GM12878 (cell line): ENCODE results near the gene FAM117B. TPM values are rescaled to one million over a fixed set of nuclear protein-coding genes. Genes with fewer than 3 reads are reported as not detected.

Experiments
- ATAC-seq: fragments of 200-7000 bp; cut with Tn5 transposase; 3 replicates; pipeline ENCODE4 v1.9.1; 2020; ENCODE audit warnings: mild to moderate bottlenecking, moderate library complexity
- BruUV-seq: library from RNA; stranded (reverse); fragments of 400-500 nt; replicated peaks from 2 replicates; lab custom pipeline; 2021; lab: Mats Ljungman, UMichigan
- CTCF ChIA-PET: fragments of 300-600 bp; sonication (Branson Sonifier 250); formaldehyde crosslinking; extraction: SDS; loops from one replicate; lab custom pipeline; 2021; ENCODE audit warnings: inconsistent platforms; lab: Yijun Ruan, JAX
- POLR2A ChIA-PET: fragments of 350-600 bp; formaldehyde crosslinking; extraction: SDS; loops from one replicate; lab custom pipeline; 2021; ENCODE audit warnings: inconsistent platforms; lab: Charles Lee
- RAD21 ChIA-PET: fragments of 300-600 bp; sonication (Branson Sonifier 250); formaldehyde crosslinking; loops from one replicate; lab custom pipeline; 2023; ENCODE audit warnings: antibody characterized with exemption; ENCODE audit not compliant: unreplicated experiment; lab: Charles Lee
- SMC1A ChIA-PET: fragments of 300-600 bp; sonication (Branson Sonifier 250); formaldehyde crosslinking; loops from one replicate; lab custom pipeline; 2023; ENCODE audit not compliant: unreplicated experiment, uncharacterized antibody; lab: Charles Lee
- DNase-seq: peaks from one replicate; pipeline ENCODE4 v3.0.0-alpha.2; 2011; ENCODE audit warnings: low read depth, low spot score
- FAIRE-seq: peaks from 3 replicates; lab custom pipeline; 2011; peaks lifted over from hg19 to GRCh38; lab: Jason Lieb, UNC
- H2AFZ ChIP-seq: 2 replicates; pipeline ENCODE4 v1.6.0; 2011; ENCODE audit warnings: low read depth, low read length, control low read depth; ENCODE audit not compliant: control insufficient read depth
- H3K27ac ChIP-seq: 2 replicates; pipeline ENCODE4 v1.5.1; 2011; ENCODE audit warnings: control low read depth; ENCODE audit not compliant: control insufficient read depth, insufficient read depth
- H3K27me3 ChIP-seq, 2 experiments: replicated peaks in 1 of 2; 2 replicates each; pipeline versions ENCODE4 v1.6.0 to v1.6.1; 2011; ENCODE audit warnings: low read length in 1 of 2; ENCODE audit not compliant: control insufficient read depth in 2 of 2, insufficient read depth in 2 of 2
- H3K36me3 ChIP-seq, 2 experiments: 2 replicates each; pipeline ENCODE4 v1.5.1; 2011; ENCODE audit warnings: low read length in 1 of 2; ENCODE audit not compliant: control insufficient read depth in 2 of 2, insufficient read depth in 2 of 2
- H3K4me1 ChIP-seq: 2 replicates; pipeline ENCODE4 v1.6.1; 2011; ENCODE audit warnings: mild to moderate bottlenecking, low read length, moderate library complexity, mixed read lengths; ENCODE audit not compliant: control insufficient read depth, insufficient read depth
- H3K4me2 ChIP-seq: 2 replicates; pipeline ENCODE4 v1.6.0; 2011; ENCODE audit warnings: control low read depth; ENCODE audit not compliant: control insufficient read depth, insufficient read depth
- H3K4me3 ChIP-seq: fragments of 200-600 bp; sonication (generic); 2 replicates; pipeline ENCODE4 v1.5.1; 2016
- H3K79me2 ChIP-seq: 2 replicates; pipeline ENCODE4 v1.6.0; 2011; ENCODE audit warnings: low read length; ENCODE audit not compliant: control insufficient read depth, insufficient read depth
- H3K9ac ChIP-seq: 2 replicates; pipeline ENCODE4 v1.8.0; 2011; ENCODE audit warnings: low read length, control low read depth, mixed read lengths; ENCODE audit not compliant: control insufficient read depth, insufficient read depth
- H3K9me3 ChIP-seq: replicated peaks from 3 replicates; pipeline ENCODE4 v1.5.1; 2011; ENCODE audit warnings: mild to moderate bottlenecking, low read length; ENCODE audit not compliant: control insufficient read depth, insufficient read depth
- H4K20me1 ChIP-seq: 2 replicates; pipeline ENCODE4 v1.6.0; 2011; ENCODE audit not compliant: control insufficient read depth, insufficient read depth
- BMI1 ChIP-seq: fragments of 450-650 bp; IDR thresholded peaks from 2 replicates; pipeline ENCODE4 v1.6.1; 2016; ENCODE audit warnings: mild to moderate bottlenecking, moderate library complexity, borderline replicate concordance
- IKZF2 ChIP-seq, 2 experiments: fragments of 450-650 bp; IDR thresholded peaks; 2 replicates each; pipeline ENCODE4 v1.6.1; 2017; ENCODE audit warnings: mild to moderate bottlenecking in 2 of 2, moderate library complexity in 2 of 2
- LARP7 ChIP-seq: fragments of 450-650 bp; IDR thresholded peaks from 2 replicates; pipeline ENCODE4 v1.6.1; 2017; ENCODE audit warnings: mild to moderate bottlenecking
- MEF2A ChIP-seq: IDR thresholded peaks from 2 replicates; pipeline ENCODE4 v1.6.1; 2011; ENCODE audit warnings: low read depth, mild to moderate bottlenecking, low read length, moderate library complexity; ENCODE audit not compliant: insufficient read depth
- NFXL1 ChIP-seq: fragments of 450-650 bp; IDR thresholded peaks from 2 replicates; pipeline ENCODE4 v1.6.1; 2017; ENCODE audit warnings: antibody characterized with exemption, mild to moderate bottlenecking, borderline replicate concordance
- NRF1 ChIP-seq: conservative IDR thresholded peaks from 2 replicates; pipeline ENCODE4 v1.6.1; 2011; ENCODE audit warnings: mild to moderate bottlenecking, low read depth, low read length, improper control_type of control experiment
- RAD51 ChIP-seq: fragments of 450-650 bp; IDR thresholded peaks from 2 replicates; pipeline ENCODE4 v1.6.1; 2016; ENCODE audit warnings: moderate library complexity, mild to moderate bottlenecking, inconsistent platforms
- RUNX3 ChIP-seq: IDR thresholded peaks from 2 replicates; pipeline ENCODE4 v1.6.1; 2012; ENCODE audit warnings: low read length, inconsistent platforms
- SREBF2 ChIP-seq: IDR thresholded peaks from 2 replicates; pipeline ENCODE4 v1.6.1; 2012; ENCODE audit warnings: mild to moderate bottlenecking, low read length
- STAT1 ChIP-seq: fragments of 450-650 bp; conservative IDR thresholded peaks from 2 replicates; pipeline ENCODE4 v1.6.1; 2014; ENCODE audit warnings: antibody characterized with exemption, mild to moderate bottlenecking
- TBL1XR1 ChIP-seq: IDR thresholded peaks from 2 replicates; pipeline ENCODE4 v1.6.1; 2012; ENCODE audit warnings: low read depth, low read length, improper control_type of control experiment
- whole genome bisulfite sequencing: methylation state at CpG from one replicate; pipeline ENCODE4 v1.1.6; 2016; ENCODE audit warnings: low lambda C conversion rate; ENCODE audit not compliant: insufficient replicate concordance, insufficient coverage; ENCODE audit errors: missing lambda C conversion rate; 5-methylcytosine and 5-hydroxymethylcytosine counted together
- in situ Hi-C: fragments of 300-500 bp; cut with MboI; formaldehyde crosslinking; loops from 9 replicates; pipeline ENCODE4 v1.14.3; 2018; ENCODE audit warnings: mixed read lengths
- intact Hi-C: fragments of 100-400 bp; cut with micrococcal nuclease; formaldehyde crosslinking; loops from one replicate; pipeline ENCODE4 v1.14.2; 2022; ENCODE audit not compliant: unreplicated experiment
- polyA plus RNA-seq, 11 experiments: library from polyadenylated mRNA; depleted of rRNA in 4 of 11; unstranded in 6 of 11; stranded (reverse) in 5 of 11; fragments of >200 nt; fragmentation: Nextera tagmentation in 4 of 11; fragmentation: Illumina TruSeq in 1 of 11; extraction: Ambion mirVana in 4 of 11; extraction: Trizol in 1 of 11; gene quantifications; 1 replicate in 1 of 11; 2 replicates in 10 of 11; pipeline versions ENCODE4 v1.2.1 to v1.2.3, GENCODE V29; 2011 to 2016; ENCODE audit warnings: inconsistent platforms in 2 of 11, missing spikeins in 2 of 11, low read depth in 1 of 11
- total RNA-seq, 4 experiments: library from RNA; depleted of rRNA in 3 of 4; stranded (reverse); fragments of >200 nt in 3 of 4; fragmentation: Illumina TruSeq in 1 of 4; extraction: Trizol in 1 of 4; gene quantifications; 2 replicates each; pipeline versions ENCODE4 v1.2.1 to v1.2.3, GENCODE V29; 2013 to 2021
- TF ChIP-seq, protein P1 (sequence below): fragments of 450-650 bp; IDR thresholded peaks from 2 replicates; pipeline ENCODE4 v1.6.1; 2014; ENCODE audit warnings: mild to moderate bottlenecking
- TF ChIP-seq, protein P2 (sequence below): fragments of 450-650 bp; IDR thresholded peaks from 2 replicates; pipeline ENCODE4 v1.6.1; 2017; ENCODE audit warnings: low read depth, mild to moderate bottlenecking, moderate library complexity
- TF ChIP-seq, protein P3 (sequence below): IDR thresholded peaks from 2 replicates; pipeline ENCODE4 v1.6.1; 2012; ENCODE audit warnings: mild to moderate bottlenecking, low read depth, low read length
- TF ChIP-seq, protein P4 (sequence below): IDR thresholded peaks from 2 replicates; pipeline ENCODE4 v1.6.1; 2012; ENCODE audit warnings: low read depth, low read length, improper control_type of control experiment

The FAM117B gene
- total and polyA plus RNA-seq, 10 of the 15 experiments (the other 5 are each of a cell fraction or from before 2014, with no cell fraction given) = 1.6 to 7.6 (median 4.2) TPM

DNA sequence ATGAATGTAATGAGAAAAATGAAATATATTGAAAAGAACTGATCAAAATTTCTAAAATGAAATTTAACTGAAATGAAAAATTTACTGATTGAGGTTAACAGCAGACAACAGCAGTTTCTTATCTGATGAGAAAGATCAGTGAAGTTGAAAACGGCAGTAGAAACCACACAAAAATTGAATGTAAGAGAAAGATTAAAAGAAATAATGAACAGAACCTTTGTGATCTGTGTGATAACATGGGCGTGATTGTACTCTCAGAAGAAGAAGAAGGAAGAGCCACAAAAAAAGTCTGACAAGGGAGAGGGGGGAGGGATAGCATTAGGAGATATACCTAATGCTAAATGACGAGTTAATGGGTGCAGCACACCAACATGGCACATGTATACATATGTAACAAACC, 45.2 kb downstream of the FAM117B start:
- peaks cover 2% of the 10 kb centered on the region; the same call in 2 of the 3 replicates for H3K9me3 ChIP-seq
- FAIRE-seq = no peak
- TF ChIP-seq, protein P1, sequence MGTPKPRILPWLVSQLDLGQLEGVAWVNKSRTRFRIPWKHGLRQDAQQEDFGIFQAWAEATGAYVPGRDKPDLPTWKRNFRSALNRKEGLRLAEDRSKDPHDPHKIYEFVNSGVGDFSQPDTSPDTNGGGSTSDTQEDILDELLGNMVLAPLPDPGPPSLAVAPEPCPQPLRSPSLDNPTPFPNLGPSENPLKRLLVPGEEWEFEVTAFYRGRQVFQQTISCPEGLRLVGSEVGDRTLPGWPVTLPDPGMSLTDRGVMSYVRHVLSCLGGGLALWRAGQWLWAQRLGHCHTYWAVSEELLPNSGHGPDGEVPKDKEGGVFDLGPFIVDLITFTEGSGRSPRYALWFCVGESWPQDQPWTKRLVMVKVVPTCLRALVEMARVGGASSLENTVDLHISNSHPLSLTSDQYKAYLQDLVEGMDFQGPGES = no peak
- TF ChIP-seq BMI1 = no peak
- no peak for TF ChIP-seq NFXL1
- no peak for TF ChIP-seq RAD51
- TF ChIP-seq, protein P2, sequence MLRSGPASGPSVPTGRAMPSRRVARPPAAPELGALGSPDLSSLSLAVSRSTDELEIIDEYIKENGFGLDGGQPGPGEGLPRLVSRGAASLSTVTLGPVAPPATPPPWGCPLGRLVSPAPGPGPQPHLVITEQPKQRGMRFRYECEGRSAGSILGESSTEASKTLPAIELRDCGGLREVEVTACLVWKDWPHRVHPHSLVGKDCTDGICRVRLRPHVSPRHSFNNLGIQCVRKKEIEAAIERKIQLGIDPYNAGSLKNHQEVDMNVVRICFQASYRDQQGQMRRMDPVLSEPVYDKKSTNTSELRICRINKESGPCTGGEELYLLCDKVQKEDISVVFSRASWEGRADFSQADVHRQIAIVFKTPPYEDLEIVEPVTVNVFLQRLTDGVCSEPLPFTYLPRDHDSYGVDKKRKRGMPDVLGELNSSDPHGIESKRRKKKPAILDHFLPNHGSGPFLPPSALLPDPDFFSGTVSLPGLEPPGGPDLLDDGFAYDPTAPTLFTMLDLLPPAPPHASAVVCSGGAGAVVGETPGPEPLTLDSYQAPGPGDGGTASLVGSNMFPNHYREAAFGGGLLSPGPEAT = no peak
- TF ChIP-seq, protein P3, sequence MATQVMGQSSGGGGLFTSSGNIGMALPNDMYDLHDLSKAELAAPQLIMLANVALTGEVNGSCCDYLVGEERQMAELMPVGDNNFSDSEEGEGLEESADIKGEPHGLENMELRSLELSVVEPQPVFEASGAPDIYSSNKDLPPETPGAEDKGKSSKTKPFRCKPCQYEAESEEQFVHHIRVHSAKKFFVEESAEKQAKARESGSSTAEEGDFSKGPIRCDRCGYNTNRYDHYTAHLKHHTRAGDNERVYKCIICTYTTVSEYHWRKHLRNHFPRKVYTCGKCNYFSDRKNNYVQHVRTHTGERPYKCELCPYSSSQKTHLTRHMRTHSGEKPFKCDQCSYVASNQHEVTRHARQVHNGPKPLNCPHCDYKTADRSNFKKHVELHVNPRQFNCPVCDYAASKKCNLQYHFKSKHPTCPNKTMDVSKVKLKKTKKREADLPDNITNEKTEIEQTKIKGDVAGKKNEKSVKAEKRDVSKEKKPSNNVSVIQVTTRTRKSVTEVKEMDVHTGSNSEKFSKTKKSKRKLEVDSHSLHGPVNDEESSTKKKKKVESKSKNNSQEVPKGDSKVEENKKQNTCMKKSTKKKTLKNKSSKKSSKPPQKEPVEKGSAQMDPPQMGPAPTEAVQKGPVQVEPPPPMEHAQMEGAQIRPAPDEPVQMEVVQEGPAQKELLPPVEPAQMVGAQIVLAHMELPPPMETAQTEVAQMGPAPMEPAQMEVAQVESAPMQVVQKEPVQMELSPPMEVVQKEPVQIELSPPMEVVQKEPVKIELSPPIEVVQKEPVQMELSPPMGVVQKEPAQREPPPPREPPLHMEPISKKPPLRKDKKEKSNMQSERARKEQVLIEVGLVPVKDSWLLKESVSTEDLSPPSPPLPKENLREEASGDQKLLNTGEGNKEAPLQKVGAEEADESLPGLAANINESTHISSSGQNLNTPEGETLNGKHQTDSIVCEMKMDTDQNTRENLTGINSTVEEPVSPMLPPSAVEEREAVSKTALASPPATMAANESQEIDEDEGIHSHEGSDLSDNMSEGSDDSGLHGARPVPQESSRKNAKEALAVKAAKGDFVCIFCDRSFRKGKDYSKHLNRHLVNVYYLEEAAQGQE = no peak
- TF ChIP-seq TBL1XR1 = no peak
- TF ChIP-seq MEF2A = no peak
- no peak for TF ChIP-seq SREBF2
- no peak for TF ChIP-seq RUNX3
- TF ChIP-seq LARP7 = no peak
- no peak for TF ChIP-seq STAT1
- TF ChIP-seq IKZF2 (IDR thresholded peaks at IDR 0.05) = no peak
- TF ChIP-seq NRF1 = no peak
- TF ChIP-seq, protein P4, sequence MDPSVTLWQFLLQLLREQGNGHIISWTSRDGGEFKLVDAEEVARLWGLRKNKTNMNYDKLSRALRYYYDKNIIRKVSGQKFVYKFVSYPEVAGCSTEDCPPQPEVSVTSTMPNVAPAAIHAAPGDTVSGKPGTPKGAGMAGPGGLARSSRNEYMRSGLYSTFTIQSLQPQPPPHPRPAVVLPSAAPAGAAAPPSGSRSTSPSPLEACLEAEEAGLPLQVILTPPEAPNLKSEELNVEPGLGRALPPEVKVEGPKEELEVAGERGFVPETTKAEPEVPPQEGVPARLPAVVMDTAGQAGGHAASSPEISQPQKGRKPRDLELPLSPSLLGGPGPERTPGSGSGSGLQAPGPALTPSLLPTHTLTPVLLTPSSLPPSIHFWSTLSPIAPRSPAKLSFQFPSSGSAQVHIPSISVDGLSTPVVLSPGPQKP = no peak
- TF ChIP-seq, all 136 proteins: peak for 0
- H3K4me2 ChIP-seq = no peak overlapping the region
- no peaks in the 10 kb centered on the region for H3K27me3 ChIP-seq
- H3K4me1 ChIP-seq = no peaks in the 10 kb centered on the region
- in situ Hi-C loops (no loop called here), intact Hi-C loops (no loop called here)
- 95% methylated on average over 3 of the region's 3 CpGs for WGBS
- H3K79me2 ChIP-seq = no peaks in the 10 kb centered on the region
- no peak overlapping the region for H2AFZ ChIP-seq
- no peak overlapping the region for H3K27ac ChIP-seq
- ChIA-PET SMC1A (no interaction called here), POLR2A (no interaction called here), CTCF (interaction anchor here (0.6 to 1.1 kb wide), 2 partner anchors 10 to 19 kb away, joined by 3 read pairs; no protein-coding TSS in a partner anchor), RAD21 (no interaction called here)
- ATAC-seq = no peak
- H4K20me1 ChIP-seq = no peaks in the 10 kb centered on the region
- H3K36me3 ChIP-seq = no peaks in the 10 kb centered on the region
- BruUV-seq = no TSS peak
- H3K4me3 ChIP-seq = no peak overlapping the region
- DNase-seq = no peak
- no peak overlapping the region for H3K9ac ChIP-seq
